ENCODE data around the gene HEXD.

Gene HEXD

GRCh38 chr17:82489851-82490511 lies 71.8 kb downstream of the HEXD start:
- no peak for DNase-seq (ENCODE audit: low read depth)

GRCh38 chr17:82490512-82491195 lies 72.5 kb downstream of the HEXD start:
- DNase-seq (ENCODE audit: low read depth), result no peak

GRCh38 chr17:82491196-82491530 lies 73.0 kb downstream of the HEXD start:
- no peak for DNase-seq (ENCODE audit: low read depth)

- DNase-seq (ENCODE audit: low read depth), result no peak
Observed at GRCh38 chr17:82491533-82491932, 73.4 kb downstream of the HEXD start.

Data from stimulated activated CD8-positive, alpha-beta memory T cell treated with anti-CD3 and anti-CD28 coated beads, Interleukin-12 subunit alpha, Interleukin-12 subunit beta, amount 100 ng/mL, for 4 hours (primary cell).